ENCODE measurements around the gene WRAP73.

- TF ChIP-seq CTCF (IDR thresholded peaks at IDR 0.05): no peak
- TF ChIP-seq POLR2A (IDR thresholded peaks at IDR 0.05): no peak
- TF ChIP-seq POLR2AphosphoS5 (IDR thresholded peaks at IDR 0.05): no peak
Observed at GRCh38 chr1:3661631-3662030, 11.7 kb upstream of the WRAP73 start.
